Measurements from ENCODE around the gene FXR2.

The FXR2 gene

GRCh38 chr17:7577327-7578199 lies 37.1 kb downstream of the FXR2 start:
- DNase-seq (ENCODE audit: extremely low read depth, insufficient read length), result no peak
- H3K27me3 ChIP-seq (replicated peaks; ENCODE audit: control insufficient read depth, insufficient read depth, low read length), result no peaks in the 10 kb centered on the region
- H3K36me3 ChIP-seq (ENCODE audit: control insufficient read depth, insufficient read depth, low read length), result peaks cover 36% of the 10 kb centered on the region
- no peak overlapping the region for H3K4me3 ChIP-seq (replicated peaks; ENCODE audit: low read depth, low read length)
- TF ChIP-seq CTCF (IDR thresholded peaks at IDR 0.05; ENCODE audit: insufficient read depth, low read length, poor library complexity, severe bottlenecking), result no peak

- no peak for TF ChIP-seq CTCF (IDR thresholded peaks at IDR 0.05; ENCODE audit: insufficient read depth, low read length, poor library complexity, severe bottlenecking)
- no peak for DNase-seq (ENCODE audit: extremely low read depth, insufficient read length)
- H3K27me3 ChIP-seq (replicated peaks; ENCODE audit: control insufficient read depth, insufficient read depth, low read length), result no peaks in the 10 kb centered on the region
- H3K4me3 ChIP-seq (replicated peaks; ENCODE audit: low read depth, low read length), result no peak overlapping the region
- peaks cover 36% of the 10 kb centered on the region for H3K36me3 ChIP-seq (ENCODE audit: control insufficient read depth, insufficient read depth, low read length)
Observed at GRCh38 chr17:7576432-7576937, 38.2 kb downstream of the FXR2 start.

GRCh38 chr17:7575959-7576358 lies 38.7 kb downstream of the FXR2 start:
- H3K4me3 ChIP-seq (replicated peaks; ENCODE audit: low read depth, low read length), result no peak overlapping the region

GRCh38 chr17:7575481-7575883 lies 39.2 kb downstream of the FXR2 start:
- no peak for TF ChIP-seq CTCF (IDR thresholded peaks at IDR 0.05; ENCODE audit: insufficient read depth, low read length, poor library complexity, severe bottlenecking)
- no peak for DNase-seq (ENCODE audit: extremely low read depth, insufficient read length)
- peaks cover 39% of the 10 kb centered on the region for H3K36me3 ChIP-seq (ENCODE audit: control insufficient read depth, insufficient read depth, low read length)
- no peaks in the 10 kb centered on the region for H3K27me3 ChIP-seq (replicated peaks; ENCODE audit: control insufficient read depth, insufficient read depth, low read length)
- H3K4me3 ChIP-seq (replicated peaks; ENCODE audit: low read depth, low read length), result peak overlapping the region; percentile 27

More at GRCh38 chr17:7575959-7576358, 38.7 kb downstream of the FXR2 start:
- peaks cover 40% of the 10 kb centered on the region for H3K36me3 ChIP-seq (ENCODE audit: control insufficient read depth, insufficient read depth, low read length)
- no peaks in the 10 kb centered on the region for H3K27me3 ChIP-seq (replicated peaks; ENCODE audit: control insufficient read depth, insufficient read depth, low read length)
- TF ChIP-seq CTCF (IDR thresholded peaks at IDR 0.05; ENCODE audit: insufficient read depth, low read length, poor library complexity, severe bottlenecking), result no peak
- DNase-seq (ENCODE audit: extremely low read depth, insufficient read length), result no peak

GRCh38 chr17:7574176-7574953 lies 40.3 kb downstream of the FXR2 start:
- TF ChIP-seq CTCF (IDR thresholded peaks at IDR 0.05; ENCODE audit: insufficient read depth, low read length, poor library complexity, severe bottlenecking), result no peak
- Histone ChIP-seq H3K36me3 (ENCODE audit: control insufficient read depth, insufficient read depth, low read length) (peaks cover 39% of the 10 kb centered on the region), H3K4me3 (replicated peaks; ENCODE audit: low read depth, low read length) (peak overlapping the region; percentile 95), H3K27me3 (replicated peaks; ENCODE audit: control insufficient read depth, insufficient read depth, low read length) (no peaks in the 10 kb centered on the region)
- no peak for DNase-seq (ENCODE audit: extremely low read depth, insufficient read length)
